ENCODE data around the gene GOLGA6L2.

DNA sequence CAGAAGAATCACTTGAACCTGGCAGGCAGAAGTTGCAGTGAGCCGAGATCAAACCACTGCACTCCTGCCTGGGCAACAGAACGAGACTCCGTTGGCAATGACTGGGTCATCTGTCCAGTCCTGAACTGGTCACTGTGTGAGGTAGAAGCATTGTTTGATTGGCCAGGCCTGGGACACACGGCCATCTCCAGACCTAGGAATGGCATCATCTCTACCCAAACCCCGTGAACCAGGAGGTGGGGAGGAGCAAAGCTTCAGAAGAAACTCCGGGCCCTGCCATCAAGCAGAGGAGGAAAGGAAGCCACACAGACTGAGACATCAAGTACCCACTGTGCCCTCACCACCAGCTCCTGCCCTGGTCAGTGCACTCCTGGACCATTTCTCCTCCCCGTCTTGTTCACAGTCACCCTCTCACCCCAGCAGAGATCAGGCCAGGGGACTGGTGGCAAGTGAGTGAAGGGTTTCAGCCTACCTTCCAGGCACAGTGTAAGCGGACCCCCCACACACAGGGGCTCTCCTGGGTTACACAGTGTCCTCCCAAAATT is 31.6 kb downstream of the GOLGA6L2 start:
- no peak for TF ChIP-seq POLR2A (IDR thresholded peaks at IDR 0.05)
- TF ChIP-seq, protein P1, sequence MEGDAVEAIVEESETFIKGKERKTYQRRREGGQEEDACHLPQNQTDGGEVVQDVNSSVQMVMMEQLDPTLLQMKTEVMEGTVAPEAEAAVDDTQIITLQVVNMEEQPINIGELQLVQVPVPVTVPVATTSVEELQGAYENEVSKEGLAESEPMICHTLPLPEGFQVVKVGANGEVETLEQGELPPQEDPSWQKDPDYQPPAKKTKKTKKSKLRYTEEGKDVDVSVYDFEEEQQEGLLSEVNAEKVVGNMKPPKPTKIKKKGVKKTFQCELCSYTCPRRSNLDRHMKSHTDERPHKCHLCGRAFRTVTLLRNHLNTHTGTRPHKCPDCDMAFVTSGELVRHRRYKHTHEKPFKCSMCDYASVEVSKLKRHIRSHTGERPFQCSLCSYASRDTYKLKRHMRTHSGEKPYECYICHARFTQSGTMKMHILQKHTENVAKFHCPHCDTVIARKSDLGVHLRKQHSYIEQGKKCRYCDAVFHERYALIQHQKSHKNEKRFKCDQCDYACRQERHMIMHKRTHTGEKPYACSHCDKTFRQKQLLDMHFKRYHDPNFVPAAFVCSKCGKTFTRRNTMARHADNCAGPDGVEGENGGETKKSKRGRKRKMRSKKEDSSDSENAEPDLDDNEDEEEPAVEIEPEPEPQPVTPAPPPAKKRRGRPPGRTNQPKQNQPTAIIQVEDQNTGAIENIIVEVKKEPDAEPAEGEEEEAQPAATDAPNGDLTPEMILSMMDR (IDR thresholded peaks at IDR 0.05), result no peak
